HFF-Myc (cell line): Measurements from ENCODE around the gene ANO1.

Source experiments
- DNase-seq: peaks from one replicate; pipeline ENCODE4 v3.0.0-alpha.2; 2011; ENCODE audit warnings: low read depth; ENCODE audit errors: extremely low read depth
- H3K4me3 ChIP-seq: replicated peaks from 2 replicates; pipeline ENCODE4 v1.5.1; 2011; ENCODE audit warnings: low read depth, mild to moderate bottlenecking, control low read depth, low read length
- TF ChIP-seq, protein P1 (sequence below): IDR thresholded peaks from 2 replicates; pipeline ENCODE4 v1.5.1; 2012; ENCODE audit warnings: mild to moderate bottlenecking, low read depth, low read length, control low read depth; ENCODE audit errors: missing control alignments

Gene ANO1

DNA sequence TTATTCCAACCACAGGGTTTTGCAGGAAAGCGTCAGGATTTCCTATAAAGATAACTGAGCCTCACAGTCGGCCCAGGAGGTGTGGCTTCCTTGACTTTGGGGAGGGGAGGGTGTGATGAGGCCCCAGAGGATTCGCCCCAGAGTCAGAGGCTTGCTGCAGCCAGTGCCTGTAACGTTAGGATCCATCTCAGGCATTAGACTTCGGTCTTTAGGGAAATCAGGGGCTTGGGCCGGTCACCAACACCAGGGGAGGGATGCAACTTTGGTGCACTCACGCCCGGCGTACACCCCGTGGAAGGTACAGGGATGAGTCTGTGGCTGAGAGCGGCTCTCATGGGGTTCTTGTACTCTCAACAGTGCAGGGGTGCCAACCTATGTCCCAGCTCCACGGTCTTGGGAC lies 5.7 kb upstream of the ANO1 start:
- TF ChIP-seq, protein P1, sequence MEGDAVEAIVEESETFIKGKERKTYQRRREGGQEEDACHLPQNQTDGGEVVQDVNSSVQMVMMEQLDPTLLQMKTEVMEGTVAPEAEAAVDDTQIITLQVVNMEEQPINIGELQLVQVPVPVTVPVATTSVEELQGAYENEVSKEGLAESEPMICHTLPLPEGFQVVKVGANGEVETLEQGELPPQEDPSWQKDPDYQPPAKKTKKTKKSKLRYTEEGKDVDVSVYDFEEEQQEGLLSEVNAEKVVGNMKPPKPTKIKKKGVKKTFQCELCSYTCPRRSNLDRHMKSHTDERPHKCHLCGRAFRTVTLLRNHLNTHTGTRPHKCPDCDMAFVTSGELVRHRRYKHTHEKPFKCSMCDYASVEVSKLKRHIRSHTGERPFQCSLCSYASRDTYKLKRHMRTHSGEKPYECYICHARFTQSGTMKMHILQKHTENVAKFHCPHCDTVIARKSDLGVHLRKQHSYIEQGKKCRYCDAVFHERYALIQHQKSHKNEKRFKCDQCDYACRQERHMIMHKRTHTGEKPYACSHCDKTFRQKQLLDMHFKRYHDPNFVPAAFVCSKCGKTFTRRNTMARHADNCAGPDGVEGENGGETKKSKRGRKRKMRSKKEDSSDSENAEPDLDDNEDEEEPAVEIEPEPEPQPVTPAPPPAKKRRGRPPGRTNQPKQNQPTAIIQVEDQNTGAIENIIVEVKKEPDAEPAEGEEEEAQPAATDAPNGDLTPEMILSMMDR: no peak
- DNase-seq: no peak
- no peak overlapping the region for H3K4me3 ChIP-seq

DNA sequence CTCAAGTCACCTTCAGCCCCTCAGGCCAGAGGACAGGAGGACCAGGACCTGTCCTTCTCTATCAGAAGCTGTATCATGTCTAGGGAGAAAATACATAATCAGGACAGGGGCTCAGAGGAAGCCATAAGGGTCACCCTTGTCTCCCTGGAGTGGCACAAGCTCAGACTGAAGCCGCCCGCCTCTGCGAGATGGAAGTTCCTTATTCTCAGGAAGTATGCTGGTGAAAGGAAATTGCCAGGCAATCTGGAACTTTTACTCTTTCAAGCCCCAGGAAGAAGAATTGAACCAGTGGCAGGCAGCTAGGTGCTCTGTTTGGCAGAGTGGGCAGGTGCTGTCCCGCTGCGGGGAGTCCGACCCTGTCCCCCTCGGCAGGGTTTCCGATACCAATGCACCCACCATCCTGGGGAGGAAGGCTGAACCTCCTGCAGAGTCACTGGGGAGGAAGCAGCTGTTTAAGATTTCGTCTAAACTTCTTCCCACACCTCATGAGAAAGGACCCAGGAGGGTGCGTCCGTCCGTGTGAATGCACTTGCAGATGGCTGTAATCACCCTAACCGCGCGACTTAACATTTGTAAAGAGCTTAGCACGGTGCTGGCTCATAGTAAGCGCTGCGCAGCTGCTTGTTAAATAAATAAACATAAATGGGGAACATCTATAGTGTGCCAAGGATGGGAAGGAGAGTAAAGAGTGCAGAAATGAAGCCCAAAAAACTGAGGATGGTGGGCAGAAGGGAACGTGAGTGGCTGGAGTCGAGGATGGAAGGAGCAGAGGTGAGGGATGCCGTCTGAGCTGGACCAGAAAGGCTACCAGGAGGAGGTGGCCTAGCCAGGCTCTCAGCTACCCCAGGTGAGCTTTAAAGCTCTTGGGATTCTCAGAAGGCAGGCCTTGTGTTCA lies 5.0 kb upstream of the ANO1 start:
- DNase-seq: no peak
- TF ChIP-seq, protein P1: no peak
- no peak overlapping the region for H3K4me3 ChIP-seq

DNA sequence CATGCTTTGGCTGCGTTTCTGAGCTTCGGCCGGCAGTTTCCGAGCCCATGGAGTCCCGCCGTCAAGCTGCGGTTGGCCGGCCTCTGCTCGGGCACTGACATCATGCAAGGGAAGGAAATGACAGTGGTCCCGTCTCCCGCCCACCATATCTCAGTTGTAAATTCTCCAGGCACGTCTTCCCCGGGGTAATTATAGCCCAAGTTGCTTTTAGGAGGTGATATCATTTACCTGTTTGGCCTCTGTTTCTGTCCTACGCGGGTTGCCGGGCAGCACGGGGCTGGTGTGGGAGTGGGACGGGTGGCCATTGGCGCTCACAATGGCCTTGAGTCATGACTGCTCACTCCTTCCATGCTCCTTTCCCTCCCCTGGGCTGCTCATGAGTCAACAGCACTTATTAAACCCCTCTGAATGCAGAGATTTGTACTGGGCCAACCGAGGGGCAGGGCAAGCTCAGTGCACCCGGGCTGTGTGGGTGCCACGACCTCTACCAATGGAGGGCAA lies 4.2 kb upstream of the ANO1 start:
- H3K4me3 ChIP-seq: no peak overlapping the region
- DNase-seq: no peak
- TF ChIP-seq, protein P1: no peak

DNA sequence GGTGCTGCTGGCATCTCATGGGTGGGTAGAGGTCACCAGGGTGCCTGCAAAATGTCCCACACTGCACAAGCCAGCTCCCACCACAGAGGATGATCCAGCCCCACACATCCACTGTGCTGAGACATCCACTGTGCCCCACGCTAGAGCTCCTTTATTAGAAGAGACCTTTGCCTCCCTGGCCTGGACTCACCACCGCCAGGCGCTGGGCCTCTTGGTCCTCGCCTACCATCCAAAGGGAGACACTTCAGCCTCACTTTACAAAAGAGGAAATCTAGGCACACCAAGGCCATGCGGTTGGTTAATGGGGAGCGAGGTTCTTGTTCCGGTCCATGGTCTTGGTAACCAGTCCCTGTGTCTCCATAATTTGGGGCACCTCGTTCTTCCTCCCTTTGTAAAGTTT lies 3.4 kb upstream of the ANO1 start:
- TF ChIP-seq, protein P1: no peak
- H3K4me3 ChIP-seq: no peak overlapping the region
- DNase-seq: no peak

DNA sequence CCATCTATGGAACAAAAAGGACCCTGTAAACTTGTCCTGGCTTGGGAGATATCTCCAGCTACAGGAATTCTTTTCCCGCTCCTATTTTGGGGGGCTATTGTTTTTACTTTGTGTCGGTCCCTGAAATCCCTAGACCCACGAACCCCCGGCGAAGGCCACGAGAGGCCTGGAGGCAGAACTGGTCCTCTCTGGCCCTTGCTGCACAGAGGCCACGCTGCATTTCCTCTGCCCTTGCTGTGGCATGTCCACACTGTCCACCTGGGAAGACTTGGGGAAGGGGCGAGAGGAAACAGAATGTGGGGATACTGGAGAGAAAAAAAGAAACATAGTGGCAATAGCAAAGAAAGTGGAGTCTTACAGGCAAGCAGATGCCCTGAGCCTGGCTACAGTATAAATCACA lies 2.3 kb upstream of the ANO1 start:
- DNase-seq: no peak
- no peak overlapping the region for H3K4me3 ChIP-seq
- TF ChIP-seq, protein P1: no peak

DNA sequence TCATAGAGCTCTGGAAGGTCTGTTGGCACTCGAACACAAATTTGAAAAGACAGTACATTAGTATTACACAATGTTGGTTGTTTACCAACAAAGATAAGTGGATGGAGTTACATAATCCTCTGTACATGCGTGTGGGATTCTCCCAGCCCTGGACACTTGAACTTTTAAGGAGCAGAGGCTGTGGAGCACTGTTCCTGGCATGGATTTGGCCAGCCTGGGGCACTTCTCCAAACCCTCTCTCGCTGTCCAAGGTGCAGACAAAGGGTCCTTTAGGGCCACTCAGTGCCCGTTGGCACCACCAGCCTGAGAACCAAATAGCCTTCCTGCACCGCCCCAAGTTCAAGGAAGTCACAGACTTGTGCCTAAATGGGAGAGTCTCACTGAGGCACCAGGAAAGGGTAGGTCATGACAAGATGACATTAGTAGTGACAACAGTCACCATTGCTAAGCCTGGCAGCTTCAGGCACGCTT lies 1.6 kb upstream of the ANO1 start:
- H3K4me3 ChIP-seq: no peak overlapping the region
- TF ChIP-seq, protein P1: no peak
- DNase-seq: no peak
